KMS-11 (cell line): ENCODE results near the gene TMPRSS9.

ENCODE experiments used
- H2AFZ ChIP-seq: fragments of 200-600 bp; sonication (generic); 2 replicates; pipeline ENCODE4 v1.6.1; 2016; ENCODE audit warnings: antibody characterized with exemption, mixed run types, low read depth
- H3K27ac ChIP-seq: fragments of 200-600 bp; sonication (generic); 2 replicates; pipeline ENCODE4 v1.6.1; 2016; ENCODE audit warnings: mild to moderate bottlenecking, mixed run types
- H3K27me3 ChIP-seq: fragments of 200-600 bp; sonication (generic); 2 replicates; pipeline ENCODE4 v1.6.1; 2017; ENCODE audit warnings: mild to moderate bottlenecking, low read depth, mixed run types, moderate library complexity; ENCODE audit not compliant: insufficient read depth
- H3K36me3 ChIP-seq: fragments of 200-600 bp; sonication (generic); 2 replicates; pipeline ENCODE4 v1.6.1; 2017; ENCODE audit warnings: mild to moderate bottlenecking, mixed run types; ENCODE audit not compliant: insufficient read depth
- H3K4me1 ChIP-seq: fragments of 200-600 bp; sonication (generic); 2 replicates; pipeline ENCODE4 v1.6.1; 2016; ENCODE audit warnings: mild to moderate bottlenecking, low read depth, mixed run types; ENCODE audit not compliant: poor library complexity, severe bottlenecking
- H3K4me2 ChIP-seq: fragments of 200-600 bp; sonication (generic); 2 replicates; pipeline ENCODE4 v1.7.0; 2016; ENCODE audit warnings: mild to moderate bottlenecking, mixed run types
- H3K4me3 ChIP-seq: fragments of 200-600 bp; sonication (generic); IDR thresholded peaks from 2 replicates; pipeline ENCODE4 v1.6.1; 2017; ENCODE audit warnings: low read depth, low read length, mixed read lengths; ENCODE audit not compliant: insufficient read depth
- H3K79me2 ChIP-seq: fragments of 200-600 bp; sonication (generic); 2 replicates; pipeline ENCODE4 v1.6.1; 2016; ENCODE audit warnings: low read depth, mixed run types; ENCODE audit not compliant: insufficient read depth
- H3K9ac ChIP-seq: fragments of 200-600 bp; sonication (generic); 2 replicates; pipeline ENCODE4 v1.6.1; 2016; ENCODE audit warnings: mild to moderate bottlenecking, mixed run types
- H4K20me1 ChIP-seq: fragments of 200-600 bp; sonication (generic); 2 replicates; pipeline ENCODE4 v1.6.1; 2016; ENCODE audit warnings: mild to moderate bottlenecking, mixed run types; ENCODE audit not compliant: insufficient read depth
- TF ChIP-seq, protein P1 (sequence below): fragments of 200-600 bp; sonication (generic); conservative IDR thresholded peaks from 2 replicates; pipeline ENCODE4 v1.6.1; 2017; ENCODE audit warnings: low read depth, mild to moderate bottlenecking, antibody characterized with exemption, low read length, moderate library complexity, mixed read lengths

Gene TMPRSS9

DNA sequence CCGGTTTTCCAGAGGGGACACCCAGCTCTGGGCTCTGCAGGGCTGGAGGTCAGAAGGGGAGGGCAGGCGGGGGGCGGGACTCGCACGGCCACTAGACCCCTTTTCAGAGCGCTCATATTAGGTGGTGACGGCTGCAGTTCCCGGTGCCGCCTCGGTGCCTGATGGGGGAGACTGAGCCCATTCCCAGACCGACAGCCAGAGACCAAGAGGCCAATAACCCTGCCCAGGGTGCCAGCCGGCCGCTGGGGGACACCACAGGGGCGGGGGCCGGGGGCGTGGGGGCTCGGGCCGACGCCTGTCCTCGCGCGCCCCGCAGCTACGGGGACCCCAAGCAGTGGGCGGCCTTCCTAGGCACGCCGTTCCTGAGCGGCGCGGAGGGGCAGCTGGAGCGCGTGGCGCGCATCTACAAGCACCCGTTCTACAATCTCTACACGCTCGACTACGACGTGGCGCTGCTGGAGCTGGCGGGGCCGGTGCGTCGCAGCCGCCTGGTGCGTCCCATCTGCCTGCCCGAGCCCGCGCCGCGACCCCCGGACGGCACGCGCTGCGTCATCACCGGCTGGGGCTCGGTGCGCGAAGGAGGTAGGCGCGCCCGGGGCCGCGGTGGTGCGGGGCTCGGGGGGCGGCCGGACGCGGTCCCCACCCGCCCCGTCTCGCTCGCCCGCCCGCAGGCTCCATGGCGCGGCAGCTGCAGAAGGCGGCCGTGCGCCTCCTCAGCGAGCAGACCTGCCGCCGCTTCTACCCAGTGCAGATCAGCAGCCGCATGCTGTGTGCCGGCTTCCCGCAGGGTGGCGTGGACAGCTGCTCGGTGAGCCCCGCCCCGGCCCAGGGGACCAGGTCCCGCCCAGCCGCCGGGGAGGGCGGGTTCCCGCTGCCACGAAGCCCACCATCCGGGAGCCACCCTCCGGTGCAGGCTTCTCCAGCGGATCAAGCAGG, 64.9 kb downstream of the TMPRSS9 start:
- H3K36me3 ChIP-seq, result no peaks in the 10 kb centered on the region
- TF ChIP-seq, protein P1, sequence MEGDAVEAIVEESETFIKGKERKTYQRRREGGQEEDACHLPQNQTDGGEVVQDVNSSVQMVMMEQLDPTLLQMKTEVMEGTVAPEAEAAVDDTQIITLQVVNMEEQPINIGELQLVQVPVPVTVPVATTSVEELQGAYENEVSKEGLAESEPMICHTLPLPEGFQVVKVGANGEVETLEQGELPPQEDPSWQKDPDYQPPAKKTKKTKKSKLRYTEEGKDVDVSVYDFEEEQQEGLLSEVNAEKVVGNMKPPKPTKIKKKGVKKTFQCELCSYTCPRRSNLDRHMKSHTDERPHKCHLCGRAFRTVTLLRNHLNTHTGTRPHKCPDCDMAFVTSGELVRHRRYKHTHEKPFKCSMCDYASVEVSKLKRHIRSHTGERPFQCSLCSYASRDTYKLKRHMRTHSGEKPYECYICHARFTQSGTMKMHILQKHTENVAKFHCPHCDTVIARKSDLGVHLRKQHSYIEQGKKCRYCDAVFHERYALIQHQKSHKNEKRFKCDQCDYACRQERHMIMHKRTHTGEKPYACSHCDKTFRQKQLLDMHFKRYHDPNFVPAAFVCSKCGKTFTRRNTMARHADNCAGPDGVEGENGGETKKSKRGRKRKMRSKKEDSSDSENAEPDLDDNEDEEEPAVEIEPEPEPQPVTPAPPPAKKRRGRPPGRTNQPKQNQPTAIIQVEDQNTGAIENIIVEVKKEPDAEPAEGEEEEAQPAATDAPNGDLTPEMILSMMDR, result no peak
- H3K9ac ChIP-seq, result no peak overlapping the region
- H3K27me3 ChIP-seq, result no peaks in the 10 kb centered on the region
- H4K20me1 ChIP-seq, result no peaks in the 10 kb centered on the region
- H3K27ac ChIP-seq, result no peak overlapping the region
- H3K79me2 ChIP-seq, result peaks cover 21% of the 10 kb centered on the region
- H2AFZ ChIP-seq, result no peak overlapping the region
- no peak overlapping the region for H3K4me2 ChIP-seq
- peaks cover 11% of the 10 kb centered on the region for H3K4me1 ChIP-seq
- no peak overlapping the region for H3K4me3 ChIP-seq

DNA sequence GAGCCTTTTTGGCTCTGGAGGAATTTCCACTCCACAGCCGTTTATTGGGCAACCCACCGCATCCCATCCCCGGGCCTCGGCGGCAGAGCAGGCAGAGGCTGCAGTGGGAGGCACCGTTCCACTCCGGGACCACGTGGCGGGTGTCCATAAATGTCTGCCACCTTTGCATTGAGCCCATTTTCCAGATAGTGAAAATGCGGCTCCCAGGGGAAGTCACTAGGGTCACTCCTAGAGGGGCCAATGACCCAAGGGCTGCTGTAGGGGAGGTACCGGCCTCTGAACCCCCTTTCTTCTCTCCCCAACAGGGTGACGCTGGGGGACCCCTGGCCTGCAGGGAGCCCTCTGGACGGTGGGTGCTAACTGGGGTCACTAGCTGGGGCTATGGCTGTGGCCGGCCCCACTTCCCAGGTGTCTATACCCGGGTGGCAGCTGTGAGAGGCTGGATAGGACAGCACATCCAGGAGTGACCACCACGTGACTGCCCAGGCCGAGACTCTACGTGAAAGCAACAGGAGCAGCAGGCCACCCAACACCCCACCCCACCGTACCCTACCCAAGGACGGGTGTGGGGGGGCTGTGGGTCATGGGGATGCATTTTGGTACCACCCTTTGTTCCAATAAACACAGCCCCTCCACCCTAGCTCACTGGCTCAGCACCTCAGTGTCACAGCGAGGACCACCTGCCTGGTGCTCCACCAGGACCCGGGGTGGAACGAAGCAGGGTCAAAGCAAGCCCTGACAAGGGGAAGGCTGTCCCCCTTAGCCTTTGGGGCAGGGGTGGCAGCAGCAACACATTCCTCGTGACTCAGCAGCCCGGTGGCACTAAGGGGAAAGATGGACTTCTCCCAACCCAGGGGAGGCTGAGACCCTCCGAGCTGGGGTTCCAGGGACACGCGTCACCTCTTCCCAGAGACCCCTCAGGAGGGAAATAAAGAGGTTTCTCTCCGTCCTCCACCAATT, 65.8 kb downstream of the TMPRSS9 start:
- no peaks in the 10 kb centered on the region for H3K36me3 ChIP-seq
- no peaks in the 10 kb centered on the region for H4K20me1 ChIP-seq
- peaks cover 21% of the 10 kb centered on the region for H3K79me2 ChIP-seq
- no peaks in the 10 kb centered on the region for H3K27me3 ChIP-seq
- no peak overlapping the region for H3K4me3 ChIP-seq
- H3K4me2 ChIP-seq, result peak overlapping the region; percentile 95
- peak overlapping the region; percentile 100; the same call in 1 of the 2 replicates for H3K9ac ChIP-seq
- peaks cover 11% of the 10 kb centered on the region for H3K4me1 ChIP-seq
- no peak overlapping the region for H2AFZ ChIP-seq
- TF ChIP-seq, protein P1, result no peak
- H3K27ac ChIP-seq, result peak overlapping the region; percentile 99

DNA sequence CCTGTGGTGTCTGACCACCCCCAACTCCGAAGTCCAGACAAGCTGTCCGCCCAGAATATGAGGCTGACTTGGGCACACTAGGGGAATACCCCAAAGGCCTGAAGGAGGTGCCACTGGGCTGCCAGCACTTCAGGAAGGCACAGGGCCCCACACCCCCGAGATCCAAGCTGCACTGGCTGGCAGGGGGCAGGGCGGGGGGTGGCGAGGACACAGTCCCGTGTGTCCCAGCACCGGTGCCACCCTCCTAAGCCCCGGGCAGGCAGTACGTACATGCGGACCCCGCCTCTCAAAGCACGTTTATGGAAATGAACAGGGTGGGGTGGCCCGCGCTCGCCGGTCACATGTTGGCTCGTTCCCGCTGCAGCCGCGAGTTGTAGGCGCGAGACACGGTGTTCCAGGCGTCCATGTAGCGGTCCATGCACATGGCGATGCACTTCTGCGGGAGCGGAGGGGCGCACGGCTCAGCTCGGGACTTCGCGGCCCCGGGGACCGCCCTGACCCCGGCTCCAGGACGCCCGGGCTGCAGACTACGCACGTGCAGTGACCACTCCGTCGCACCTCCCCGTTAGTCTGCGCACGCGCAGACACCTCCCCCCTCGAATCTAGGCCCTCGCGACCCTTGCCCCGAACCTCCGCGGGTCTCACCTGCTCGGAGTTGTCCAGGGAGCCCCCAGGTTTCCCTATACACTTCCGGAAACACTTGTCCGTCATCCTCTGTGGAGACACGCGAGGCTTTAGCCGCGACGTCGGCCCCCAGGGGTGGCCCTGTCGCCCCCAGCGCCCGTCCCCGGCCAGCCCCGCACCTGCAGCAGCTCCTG, 66.8 kb downstream of the TMPRSS9 start:
- Histone ChIP-seq H4K20me1 (no peaks in the 10 kb centered on the region), H3K79me2 (peaks cover 21% of the 10 kb centered on the region), H3K4me3 (no peak overlapping the region), H3K27ac (peak overlapping the region; percentile 99), H3K36me3 (no peaks in the 10 kb centered on the region), H3K4me2 (peak overlapping the region; percentile 95), H2AFZ (peak overlapping the region; percentile 63; the same call in 1 of the 2 replicates), H3K4me1 (peaks cover 11% of the 10 kb centered on the region), H3K27me3 (no peaks in the 10 kb centered on the region), H3K9ac (peak overlapping the region; percentile 100)
- TF ChIP-seq, protein P1, result no peak
